ENCODE results near the gene NEK6.

The NEK6 gene

GRCh38 chr9:124348363-124348762 is 90.6 kb downstream of the NEK6 start:
- peaks cover 36% of the 10 kb centered on the region for H3K36me3 ChIP-seq (ENCODE audit: control insufficient read depth, insufficient read depth, low read length)
- no peaks in the 10 kb centered on the region for H3K9me3 ChIP-seq (ENCODE audit: control insufficient read depth, insufficient read depth, low read length)
- H3K4me1 ChIP-seq (ENCODE audit: control insufficient read depth, insufficient read depth, low read length) = peaks cover 1% of the 10 kb centered on the region; the same call in 1 of the 2 replicates
- no peak for DNase-seq (ENCODE audit: low read depth, low spot score)
- H3K27me3 ChIP-seq (ENCODE audit: control insufficient read depth, insufficient read depth, low read length) = no peaks in the 10 kb centered on the region
- no peak overlapping the region for H3K4me3 ChIP-seq (ENCODE audit: low read length)
- no peak overlapping the region for H3K27ac ChIP-seq (ENCODE audit: low read length)
- WGBS (ENCODE audit: insufficient coverage, insufficient read length) = no CpG with 5 or more reads among the region's 3 CpGs

- Histone ChIP-seq H3K27ac (ENCODE audit: low read length) (no peak overlapping the region), H3K4me3 (ENCODE audit: low read length) (no peak overlapping the region), H3K9me3 (ENCODE audit: control insufficient read depth, insufficient read depth, low read length) (no peaks in the 10 kb centered on the region), H3K27me3 (ENCODE audit: control insufficient read depth, insufficient read depth, low read length) (no peaks in the 10 kb centered on the region), H3K4me1 (ENCODE audit: control insufficient read depth, insufficient read depth, low read length) (peaks cover 1% of the 10 kb centered on the region; the same call in 1 of the 2 replicates), H3K36me3 (ENCODE audit: control insufficient read depth, insufficient read depth, low read length) (peaks cover 38% of the 10 kb centered on the region)
- DNase-seq (ENCODE audit: low read depth, low spot score) = no peak
- no CpG with 5 or more reads among the region's 12 CpGs for WGBS (ENCODE audit: insufficient coverage, insufficient read length)
These were observed 91.1 kb downstream of the NEK6 start for GRCh38 chr9:124348831-124349230.

- no CpG with 5 or more reads among the region's 8 CpGs for WGBS (ENCODE audit: insufficient coverage, insufficient read length)
These were observed 91.5 kb downstream of the NEK6 start for GRCh38 chr9:124349267-124349666.

DNA sequence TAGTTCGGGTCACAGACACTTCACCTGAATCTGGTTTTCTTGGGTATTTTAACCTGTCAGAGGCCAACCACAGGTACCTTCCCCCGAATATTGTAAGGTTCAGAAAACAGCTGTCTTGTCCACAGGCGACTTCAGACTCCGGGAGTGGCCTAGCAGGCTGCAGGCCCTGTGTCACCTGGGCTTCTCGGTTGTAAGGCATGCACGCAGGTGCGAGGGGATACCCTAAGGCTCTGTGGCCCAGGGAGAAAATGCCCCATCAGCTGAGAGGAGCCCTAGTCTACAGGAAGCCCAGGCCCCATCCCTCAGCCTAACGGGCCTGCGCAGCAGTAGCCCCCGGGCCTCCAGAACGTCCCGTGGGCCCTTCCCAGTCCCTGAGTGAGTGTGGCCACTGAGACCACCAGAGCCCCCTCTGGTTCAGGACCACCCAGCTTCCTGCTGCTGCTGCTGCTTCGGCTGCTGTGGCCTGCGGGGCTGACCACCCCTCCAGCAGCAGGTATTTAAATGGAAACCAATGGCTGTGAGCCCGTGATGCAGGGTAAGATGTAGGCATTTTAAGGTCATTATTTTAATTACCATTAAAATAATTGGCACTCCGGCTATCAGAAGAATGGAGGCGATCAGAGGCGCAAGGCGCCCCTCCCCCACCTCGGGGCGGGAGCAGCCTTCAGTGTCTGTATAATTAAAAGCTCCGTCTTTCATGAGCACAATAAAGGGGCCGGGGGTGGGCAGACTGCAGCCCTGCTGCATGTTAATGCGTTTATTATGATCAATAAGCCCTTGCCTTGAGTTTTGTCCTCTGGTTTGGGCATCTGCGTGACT is 92.1 kb downstream of the NEK6 start:
- no peaks in the 10 kb centered on the region for H3K9me3 ChIP-seq (ENCODE audit: control insufficient read depth, insufficient read depth, low read length)
- H3K36me3 ChIP-seq (ENCODE audit: control insufficient read depth, insufficient read depth, low read length) = peaks cover 39% of the 10 kb centered on the region
- WGBS (ENCODE audit: insufficient coverage, insufficient read length) = no CpG with 5 or more reads among the region's 25 CpGs
- DNase-seq (ENCODE audit: low read depth, low spot score) = no peak
- no peak overlapping the region; the same call in 1 of the 2 replicates for H3K4me3 ChIP-seq (ENCODE audit: low read length)
- no peak overlapping the region for H3K27ac ChIP-seq (ENCODE audit: low read length)
- H3K27me3 ChIP-seq (ENCODE audit: control insufficient read depth, insufficient read depth, low read length) = no peaks in the 10 kb centered on the region
- peaks cover 1% of the 10 kb centered on the region; the same call in 1 of the 2 replicates for H3K4me1 ChIP-seq (ENCODE audit: control insufficient read depth, insufficient read depth, low read length)

More at GRCh38 chr9:124349267-124349666, 91.5 kb downstream of the NEK6 start:
- no peaks in the 10 kb centered on the region for H3K9me3 ChIP-seq (ENCODE audit: control insufficient read depth, insufficient read depth, low read length)
- no peaks in the 10 kb centered on the region for H3K27me3 ChIP-seq (ENCODE audit: control insufficient read depth, insufficient read depth, low read length)
- peaks cover 38% of the 10 kb centered on the region for H3K36me3 ChIP-seq (ENCODE audit: control insufficient read depth, insufficient read depth, low read length)
- peaks cover 1% of the 10 kb centered on the region; the same call in 1 of the 2 replicates for H3K4me1 ChIP-seq (ENCODE audit: control insufficient read depth, insufficient read depth, low read length)
- no peak overlapping the region for H3K4me3 ChIP-seq (ENCODE audit: low read length)
- no peak for DNase-seq (ENCODE audit: low read depth, low spot score)
- H3K27ac ChIP-seq (ENCODE audit: low read length) = no peak overlapping the region

GRCh38 chr9:124350494-124351263 is 92.9 kb downstream of the NEK6 start:
- no peak overlapping the region for H3K27ac ChIP-seq (ENCODE audit: low read length)
- no peak overlapping the region; the same call in 1 of the 2 replicates for H3K4me3 ChIP-seq (ENCODE audit: low read length)
- H3K36me3 ChIP-seq (ENCODE audit: control insufficient read depth, insufficient read depth, low read length) = peaks cover 40% of the 10 kb centered on the region
- peaks cover 1% of the 10 kb centered on the region; the same call in 1 of the 2 replicates for H3K4me1 ChIP-seq (ENCODE audit: control insufficient read depth, insufficient read depth, low read length)
- H3K27me3 ChIP-seq (ENCODE audit: control insufficient read depth, insufficient read depth, low read length) = no peaks in the 10 kb centered on the region
- no peaks in the 10 kb centered on the region for H3K9me3 ChIP-seq (ENCODE audit: control insufficient read depth, insufficient read depth, low read length)
- no CpG with 5 or more reads among the region's 16 CpGs for WGBS (ENCODE audit: insufficient coverage, insufficient read length)
- no peak for DNase-seq (ENCODE audit: low read depth, low spot score)

- Histone ChIP-seq H3K36me3 (ENCODE audit: control insufficient read depth, insufficient read depth, low read length) (peaks cover 44% of the 10 kb centered on the region), H3K27ac (ENCODE audit: low read length) (no peak overlapping the region), H3K9me3 (ENCODE audit: control insufficient read depth, insufficient read depth, low read length) (no peaks in the 10 kb centered on the region), H3K4me1 (ENCODE audit: control insufficient read depth, insufficient read depth, low read length) (peaks cover 1% of the 10 kb centered on the region; the same call in 1 of the 2 replicates), H3K27me3 (ENCODE audit: control insufficient read depth, insufficient read depth, low read length) (no peaks in the 10 kb centered on the region), H3K4me3 (ENCODE audit: low read length) (no peak overlapping the region)
- DNase-seq (ENCODE audit: low read depth, low spot score) = no peak
- WGBS (ENCODE audit: insufficient coverage, insufficient read length) = no CpG with 5 or more reads among the region's 15 CpGs
These were observed 94.1 kb downstream of the NEK6 start for GRCh38 chr9:124351672-124352468.

GRCh38 chr9:124352616-124353015 is 94.9 kb downstream of the NEK6 start:
- no CpG with 5 or more reads among the region's 8 CpGs for WGBS (ENCODE audit: insufficient coverage, insufficient read length)
- peaks cover 44% of the 10 kb centered on the region for H3K36me3 ChIP-seq (ENCODE audit: control insufficient read depth, insufficient read depth, low read length)

GRCh38 chr9:124353166-124353768 is 95.5 kb downstream of the NEK6 start:
- Histone ChIP-seq H3K36me3 (ENCODE audit: control insufficient read depth, insufficient read depth, low read length) (peaks cover 41% of the 10 kb centered on the region), H3K9me3 (ENCODE audit: control insufficient read depth, insufficient read depth, low read length) (no peaks in the 10 kb centered on the region), H3K4me1 (ENCODE audit: control insufficient read depth, insufficient read depth, low read length) (peaks cover 1% of the 10 kb centered on the region; the same call in 1 of the 2 replicates), H3K27me3 (ENCODE audit: control insufficient read depth, insufficient read depth, low read length) (no peaks in the 10 kb centered on the region), H3K4me3 (ENCODE audit: low read length) (no peak overlapping the region), H3K27ac (ENCODE audit: low read length) (no peak overlapping the region)
- no peak for DNase-seq (ENCODE audit: low read depth, low spot score)
- no CpG with 5 or more reads among the region's 7 CpGs for WGBS (ENCODE audit: insufficient coverage, insufficient read length)

More at GRCh38 chr9:124352616-124353015, 94.9 kb downstream of the NEK6 start:
- no peaks in the 10 kb centered on the region for H3K9me3 ChIP-seq (ENCODE audit: control insufficient read depth, insufficient read depth, low read length)
- no peak overlapping the region for H3K27ac ChIP-seq (ENCODE audit: low read length)
- H3K27me3 ChIP-seq (ENCODE audit: control insufficient read depth, insufficient read depth, low read length) = no peaks in the 10 kb centered on the region
- no peak for DNase-seq (ENCODE audit: low read depth, low spot score)
- H3K4me1 ChIP-seq (ENCODE audit: control insufficient read depth, insufficient read depth, low read length) = peaks cover 1% of the 10 kb centered on the region; the same call in 1 of the 2 replicates
- H3K4me3 ChIP-seq (ENCODE audit: low read length) = no peak overlapping the region

DNA sequence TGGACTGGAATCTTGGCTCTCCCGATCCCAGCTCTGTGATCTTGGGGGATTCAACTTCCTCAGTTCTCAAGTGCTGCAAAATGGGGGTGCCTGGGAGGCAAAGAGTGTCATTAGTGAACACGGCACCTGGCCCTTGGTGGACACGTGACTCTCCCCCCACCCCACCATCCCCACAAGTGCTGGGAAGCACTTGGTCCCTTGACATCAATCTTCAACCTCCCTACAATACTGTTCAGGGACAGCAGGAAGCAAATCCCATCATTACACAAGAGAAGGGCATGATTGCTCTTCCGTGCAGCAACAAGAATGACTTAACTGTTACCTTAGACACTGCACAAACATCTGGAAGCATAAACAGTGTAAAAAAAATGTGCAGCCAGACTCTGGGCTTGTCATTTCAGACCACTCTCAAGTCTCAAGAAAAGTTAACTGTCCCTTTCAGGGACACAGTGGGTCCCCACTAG is 96.1 kb downstream of the NEK6 start:
- no peaks in the 10 kb centered on the region for H3K9me3 ChIP-seq (ENCODE audit: control insufficient read depth, insufficient read depth, low read length)
- H3K27ac ChIP-seq (ENCODE audit: low read length) = no peak overlapping the region
- peaks cover 1% of the 10 kb centered on the region; the same call in 1 of the 2 replicates for H3K4me1 ChIP-seq (ENCODE audit: control insufficient read depth, insufficient read depth, low read length)
- no peak overlapping the region for H3K4me3 ChIP-seq (ENCODE audit: low read length)
- DNase-seq (ENCODE audit: low read depth, low spot score) = no peak
- H3K36me3 ChIP-seq (ENCODE audit: control insufficient read depth, insufficient read depth, low read length) = peaks cover 37% of the 10 kb centered on the region
- WGBS (ENCODE audit: insufficient coverage, insufficient read length) = no CpG with 5 or more reads among the region's 4 CpGs
- H3K27me3 ChIP-seq (ENCODE audit: control insufficient read depth, insufficient read depth, low read length) = no peaks in the 10 kb centered on the region

Data from iPS DF 6.9 (cell line).